HG03039 (cell line): ENCODE results near the gene DHFR.
"Not testable (repeated sequence)": the region's sequence is repeated elsewhere in the genome, so short reads cannot be mapped to it uniquely, and the experiment has no call there.

Experiments
- ATAC-seq: cut with Tn5 transposase; IDR thresholded peaks from one replicate; pipeline ENCODE4 v1.9.1; 2021; ENCODE audit warnings: mild to moderate bottlenecking, moderate library complexity; ENCODE audit not compliant: unreplicated experiment

Gene DHFR

GRCh38 chr5:80654391-80655230, at the start of gene DHFR, which contains the start of gene MSH3:
DHFR (minus strand) TSS chr5:80654983; CDS start chr5:80654489, 494 bp downstream.
MSH3 (plus strand) TSS chr5:80654652; CDS start chr5:80654728, 76 bp downstream.
- peak; percentile 32 for ATAC-seq

DNA sequence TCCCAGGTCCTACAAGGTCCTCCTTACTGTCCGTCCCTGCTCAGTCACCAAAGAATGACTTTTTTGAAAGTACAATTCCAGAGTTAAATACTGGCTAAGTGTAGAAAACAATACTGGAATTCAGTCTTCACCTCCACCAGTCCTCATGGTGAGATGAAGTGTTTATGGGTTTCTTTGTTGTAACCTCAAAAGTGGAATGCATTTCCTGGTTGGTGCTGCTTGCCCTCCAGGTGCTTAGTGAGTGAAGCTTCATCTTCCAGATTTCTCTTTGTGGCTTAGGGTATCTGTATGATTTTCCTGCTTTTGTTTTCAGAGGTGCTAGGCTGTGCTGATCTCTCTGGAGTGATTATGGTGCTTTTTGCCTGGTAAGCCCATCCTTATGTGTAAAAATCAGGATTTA, 49.4 kb upstream of the DHFR start:
- no peak for ATAC-seq

GRCh38 chr5:80703747-80704146, 49.0 kb upstream of the DHFR start:
- ATAC-seq, result no peak

DNA sequence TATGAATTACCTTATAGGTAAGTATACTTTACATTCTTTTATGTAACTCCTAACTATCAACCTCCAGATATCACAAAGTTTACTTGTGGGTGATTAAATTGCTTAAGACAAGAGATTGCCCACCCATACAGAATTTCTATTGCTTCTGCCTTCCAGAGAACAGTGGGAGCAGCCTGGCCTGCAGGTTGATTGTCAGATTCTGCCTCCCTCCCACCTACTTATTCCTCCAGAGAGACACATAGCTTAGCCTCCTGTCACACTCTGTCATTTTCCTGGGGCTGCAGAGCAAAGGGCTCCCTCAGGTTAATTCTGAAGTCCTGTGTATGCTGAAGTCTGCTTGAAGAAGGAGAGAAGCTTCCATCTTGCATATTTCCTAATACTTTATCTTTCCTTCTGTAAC, 48.5 kb upstream of the DHFR start:
- ATAC-seq, result no peak

GRCh38 chr5:80701597-80701996, 46.8 kb upstream of the DHFR start:
- ATAC-seq, result no peak

DNA sequence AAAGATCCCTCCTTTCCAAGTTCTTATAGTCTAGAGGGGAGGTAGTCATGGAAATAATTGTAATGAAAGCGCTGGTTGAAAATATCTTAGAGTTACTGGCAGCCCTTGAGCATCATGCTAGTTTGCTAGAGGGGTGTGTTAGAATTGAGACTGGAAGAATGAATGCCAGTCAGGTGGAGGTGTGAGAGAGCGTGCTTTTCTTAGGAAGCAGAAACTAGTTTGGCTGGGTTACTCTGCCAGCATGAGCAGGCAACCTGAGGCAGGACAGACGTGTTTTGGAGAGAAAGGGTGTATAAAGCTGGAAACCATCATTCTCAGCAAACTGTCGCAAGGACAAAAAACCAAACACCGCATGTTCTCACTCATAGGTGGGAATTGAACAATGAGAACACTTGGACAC, 43.6 kb upstream of the DHFR start:
- no peak for ATAC-seq

DNA sequence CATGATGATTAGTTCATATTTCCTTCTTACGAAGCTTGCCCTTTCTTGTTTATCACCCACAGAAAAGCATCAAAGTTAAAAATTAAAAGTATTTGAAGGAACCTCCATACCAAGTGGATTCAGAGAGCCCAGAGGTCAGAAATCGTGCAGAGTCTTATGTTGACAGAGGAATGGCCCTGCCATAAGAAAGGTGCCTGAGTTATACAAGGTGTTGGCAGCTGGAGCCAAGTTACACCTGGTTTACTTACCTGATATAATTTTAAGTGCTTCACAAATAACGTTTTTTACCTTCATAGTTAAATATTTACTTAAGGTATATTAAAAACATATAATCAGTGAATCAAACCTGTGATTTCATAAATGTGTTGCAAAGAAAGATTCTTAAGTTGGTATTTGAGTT, 42.3 kb upstream of the DHFR start:
- no peak for ATAC-seq

DNA sequence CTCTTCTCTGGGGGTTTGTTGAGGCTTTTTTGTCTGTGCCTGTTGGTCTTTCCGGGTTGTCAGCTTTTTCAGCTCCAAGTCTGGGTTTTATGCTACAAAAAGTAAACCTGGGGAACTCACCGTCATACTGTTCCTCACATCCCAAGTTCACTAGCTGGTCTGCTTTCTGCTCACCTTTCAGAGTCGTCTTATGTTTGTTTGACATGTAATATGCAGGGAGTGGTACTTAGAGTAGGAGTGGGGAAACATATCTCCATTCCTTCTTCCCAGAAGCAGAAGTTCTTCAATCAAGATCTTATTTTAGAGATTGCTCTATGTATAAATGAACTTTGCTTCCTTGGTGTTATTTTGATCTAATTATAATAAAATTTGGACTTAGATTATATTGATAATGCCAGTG, 41.7 kb upstream of the DHFR start:
- ATAC-seq, result no peak

GRCh38 chr5:80695666-80696065, 40.9 kb upstream of the DHFR start:
- no peak for ATAC-seq

DNA sequence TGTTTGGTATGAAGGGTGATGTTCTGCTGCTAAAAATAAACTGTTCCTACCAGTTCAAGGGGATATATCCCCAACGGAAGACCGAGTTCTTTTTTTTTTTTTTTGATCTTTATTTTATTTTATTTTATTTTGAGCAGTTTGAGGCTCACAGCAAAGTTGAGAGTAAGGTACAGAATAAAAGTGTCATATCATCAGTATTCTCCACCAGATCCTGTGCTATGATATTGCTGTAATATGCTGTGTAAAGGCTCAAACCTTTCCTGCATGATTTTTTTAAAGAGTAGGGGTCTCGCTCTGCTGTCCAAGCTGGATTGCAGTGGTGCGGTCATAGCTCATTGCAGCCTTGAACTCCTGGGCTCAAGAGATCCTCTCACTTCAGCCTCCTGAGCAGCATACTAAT, 34.8 kb upstream of the DHFR start:
- ATAC-seq, result no peak

- ATAC-seq, result no peak
Measured at GRCh38 chr5:80688648-80689420, 34.1 kb upstream of the DHFR start.

DNA sequence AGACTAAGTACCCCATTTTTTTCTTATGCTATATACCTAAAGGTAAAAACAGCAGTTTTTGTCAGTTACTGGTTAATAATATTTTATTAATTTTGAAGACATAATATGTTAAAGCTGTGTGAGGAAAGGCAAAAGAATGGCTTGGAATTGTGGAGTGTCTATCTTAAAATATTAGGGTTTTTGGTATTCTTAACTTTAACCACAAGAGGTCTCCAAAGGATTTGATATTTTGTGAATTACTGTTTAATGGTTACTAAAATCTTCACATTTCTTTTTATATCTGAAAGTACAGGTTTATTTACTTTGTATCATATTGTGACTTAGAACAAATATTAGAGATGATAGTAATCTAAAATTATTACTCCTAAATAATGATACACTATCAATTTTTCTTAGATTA, 32.0 kb upstream of the DHFR start:
- no peak for ATAC-seq

DNA sequence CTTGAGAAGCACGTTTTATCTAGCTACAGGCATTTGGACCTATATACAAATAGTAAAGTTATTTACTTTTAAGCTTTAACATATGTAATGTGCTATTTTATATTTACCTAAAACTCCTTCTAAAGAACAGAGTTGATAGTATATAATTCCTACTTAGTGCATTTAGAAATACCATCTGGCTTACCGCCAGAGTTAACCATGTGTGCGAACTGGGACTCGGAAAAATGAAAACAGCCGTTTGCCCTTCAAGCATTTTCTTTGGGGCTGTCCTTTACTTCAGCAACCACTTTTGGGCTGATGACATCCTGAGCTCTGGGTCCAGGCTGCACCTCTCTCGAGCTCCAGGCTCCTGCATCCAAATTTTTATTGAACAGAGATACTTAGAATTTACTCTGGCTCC, 21.9 kb upstream of the DHFR start:
- ATAC-seq, result no peak

GRCh38 chr5:80672140-80672736, 17.5 kb upstream of the DHFR start:
- no peak for ATAC-seq

DNA sequence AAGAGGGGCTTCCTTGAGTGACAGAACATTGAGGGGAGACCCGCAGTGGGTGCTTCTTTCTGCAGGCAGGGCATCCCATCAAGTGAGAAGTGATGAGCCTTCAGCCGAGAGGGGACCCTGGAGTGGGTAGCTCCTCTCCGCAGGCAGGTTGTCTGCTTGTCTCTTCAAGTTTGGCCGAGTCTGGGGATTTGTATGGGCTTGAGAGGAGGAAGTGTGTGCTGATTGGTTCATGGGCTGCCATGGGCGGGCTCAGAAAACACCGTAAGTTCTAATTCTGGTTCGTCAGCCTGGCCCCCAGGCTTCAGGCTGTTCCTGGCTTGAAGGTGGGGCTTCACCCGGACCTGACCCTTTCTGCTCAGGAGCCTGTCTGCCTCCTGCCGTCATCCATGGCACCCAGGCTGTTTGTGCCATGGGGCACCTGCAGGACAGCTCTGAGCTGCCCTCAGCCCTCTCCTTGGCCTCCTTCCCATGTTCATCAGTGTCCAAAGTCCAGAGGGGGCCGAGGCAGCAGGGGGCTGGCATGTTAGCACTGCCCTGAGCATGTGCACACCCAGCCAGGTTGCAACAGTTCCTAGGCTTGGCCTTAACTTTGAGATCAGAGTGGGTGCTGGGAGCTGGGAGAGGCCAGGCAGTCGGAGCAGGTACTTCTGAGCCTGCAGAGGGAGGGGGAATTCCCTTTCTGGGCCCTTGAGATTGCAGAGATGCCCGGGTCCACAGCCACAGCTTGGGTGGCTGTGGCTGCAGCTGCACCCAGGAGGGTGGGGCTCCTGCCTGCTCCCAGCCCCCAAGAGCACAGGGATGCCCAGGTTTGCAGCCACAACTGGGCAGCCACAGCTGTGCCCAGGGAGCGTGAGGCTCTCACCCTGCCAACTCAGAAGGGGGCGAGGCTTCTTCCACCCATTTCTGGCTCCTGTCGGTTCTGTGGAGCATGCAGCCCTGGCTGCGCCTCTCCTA, 13.5 kb upstream of the DHFR start:
- ATAC-seq, result peak; percentile 81

DNA sequence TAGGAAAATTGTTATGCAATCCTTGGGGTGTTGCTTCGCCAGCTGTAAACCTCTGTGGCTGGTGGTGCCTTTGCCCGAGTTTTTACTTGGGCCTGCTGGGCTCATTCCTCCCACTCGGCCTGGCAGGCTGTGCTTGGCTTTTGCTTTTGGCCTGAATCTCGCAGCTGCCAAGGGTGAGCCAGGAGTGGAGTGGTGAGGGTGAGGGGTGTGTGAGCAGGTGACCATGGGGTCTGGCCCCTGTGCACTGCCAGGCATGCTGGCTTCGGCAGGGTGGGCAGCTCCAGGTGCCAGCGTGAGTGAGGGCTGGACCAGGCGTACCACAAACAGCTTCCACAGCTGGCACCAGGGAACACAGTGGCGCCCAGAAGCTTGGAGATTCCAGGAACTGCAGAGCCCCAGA, 12.6 kb upstream of the DHFR start:
- ATAC-seq, result no peak

- ATAC-seq, result no peak
Measured at GRCh38 chr5:80665057-80665456, 10.3 kb upstream of the DHFR start.

GRCh38 chr5:80662108-80662507, 7.3 kb upstream of the DHFR start:
- no peak for ATAC-seq

DNA sequence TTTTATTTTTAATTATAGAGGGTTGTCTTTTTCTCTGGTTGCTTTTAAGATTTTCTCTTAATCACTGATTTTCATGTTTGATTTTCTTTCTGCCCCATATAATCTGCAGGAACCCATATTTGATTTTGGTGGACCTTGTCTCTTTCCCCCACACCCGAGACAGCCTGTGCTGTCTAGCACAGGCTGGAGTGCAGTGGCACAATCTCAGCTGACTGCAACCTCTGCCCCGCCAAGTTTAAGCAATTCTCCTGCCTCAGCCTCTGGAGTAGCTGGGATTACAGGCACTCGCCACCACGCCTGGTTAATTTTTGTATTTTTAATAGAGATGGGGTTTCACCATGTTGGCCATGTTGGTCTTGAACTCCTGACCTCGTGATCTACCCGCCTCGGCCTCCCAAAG, 5.9 kb upstream of the DHFR start:
- not testable (repeated sequence) for ATAC-seq

DNA sequence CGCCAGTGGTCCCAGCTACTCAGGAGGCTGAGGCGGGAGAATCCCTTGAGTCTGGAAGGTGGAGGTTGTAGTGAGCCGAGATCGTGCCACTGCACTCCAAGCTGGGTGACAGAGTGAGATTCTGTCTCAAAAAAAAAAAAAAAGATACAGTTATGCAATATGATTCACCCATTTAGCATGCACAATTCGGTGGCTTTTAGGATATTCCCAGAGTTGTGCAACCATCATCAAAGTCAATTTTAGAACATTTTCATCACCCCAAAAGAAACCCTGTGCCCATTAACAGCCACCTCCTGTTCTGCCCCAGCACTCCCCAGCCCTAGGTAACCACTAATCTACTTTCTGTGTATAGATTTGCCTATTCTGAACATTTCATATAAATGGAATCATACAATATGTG, 4.3 kb upstream of the DHFR start:
- no peak for ATAC-seq

GRCh38 chr5:80656425-80656824, 1.6 kb upstream of the DHFR start:
- no peak for ATAC-seq
